ENCODE results near the gene GIPC1. TPM values are rescaled to one million over a fixed set of nuclear protein-coding genes. Genes with fewer than 3 reads are reported as not detected.
"Not testable (repeated sequence)": the region's sequence is repeated elsewhere in the genome, so short reads cannot be mapped to it uniquely, and the experiment has no call there.

Gene GIPC1
- total and polyA plus RNA-seq, 2 donors (not counting 1 experiment from before 2014, with no cell fraction given) = 57.3 to 129 TPM

DNA sequence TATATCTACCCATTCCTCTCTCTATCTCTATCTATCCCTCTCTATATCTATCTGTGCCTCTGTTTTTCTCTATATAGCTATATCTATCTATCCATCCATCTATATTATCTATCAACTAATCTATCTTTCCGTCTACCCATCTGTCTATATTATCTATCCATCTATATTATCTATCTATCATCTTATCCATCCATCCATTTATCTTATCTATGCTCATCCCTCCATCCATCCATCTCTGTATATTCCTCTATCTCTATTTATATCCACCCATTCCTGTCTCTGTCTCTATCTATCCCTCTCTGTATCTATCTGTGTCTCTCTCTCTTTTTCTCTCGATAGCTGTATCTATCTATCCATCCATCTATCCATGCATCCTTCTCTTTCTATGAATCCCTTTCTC is 35.0 kb downstream of the GIPC1 start:
- no peaks in the 10 kb centered on the region for H3K9me3 ChIP-seq (ENCODE audit: control insufficient read depth, insufficient read depth, low read depth, low read length)
- no peaks in the 10 kb centered on the region for H3K79me2 ChIP-seq (ENCODE audit: control insufficient read depth, insufficient read depth, low read length)
- H3K27me3 ChIP-seq (ENCODE audit: control insufficient read depth, insufficient read depth, low read length) = no peaks in the 10 kb centered on the region
- no peaks in the 10 kb centered on the region for H3K4me1 ChIP-seq (ENCODE audit: control insufficient read depth, extremely low read depth, insufficient read depth, low read length)
- H3K4me3 ChIP-seq (replicated peaks in 1 of 4; ENCODE audit: control extremely low read depth in 1 of 4, insufficient read depth in 1 of 4, low read depth in 3 of 4, low read length in 4 of 4) = no peak overlapping the region
- peaks cover 15% of the 10 kb centered on the region for H3K36me3 ChIP-seq (ENCODE audit: control insufficient read depth, insufficient read depth, low read length)
- no peak for TF ChIP-seq EZH2 (IDR thresholded peaks at IDR 0.05; ENCODE audit: low read length, missing control alignments)
- TF ChIP-seq, protein P1, sequence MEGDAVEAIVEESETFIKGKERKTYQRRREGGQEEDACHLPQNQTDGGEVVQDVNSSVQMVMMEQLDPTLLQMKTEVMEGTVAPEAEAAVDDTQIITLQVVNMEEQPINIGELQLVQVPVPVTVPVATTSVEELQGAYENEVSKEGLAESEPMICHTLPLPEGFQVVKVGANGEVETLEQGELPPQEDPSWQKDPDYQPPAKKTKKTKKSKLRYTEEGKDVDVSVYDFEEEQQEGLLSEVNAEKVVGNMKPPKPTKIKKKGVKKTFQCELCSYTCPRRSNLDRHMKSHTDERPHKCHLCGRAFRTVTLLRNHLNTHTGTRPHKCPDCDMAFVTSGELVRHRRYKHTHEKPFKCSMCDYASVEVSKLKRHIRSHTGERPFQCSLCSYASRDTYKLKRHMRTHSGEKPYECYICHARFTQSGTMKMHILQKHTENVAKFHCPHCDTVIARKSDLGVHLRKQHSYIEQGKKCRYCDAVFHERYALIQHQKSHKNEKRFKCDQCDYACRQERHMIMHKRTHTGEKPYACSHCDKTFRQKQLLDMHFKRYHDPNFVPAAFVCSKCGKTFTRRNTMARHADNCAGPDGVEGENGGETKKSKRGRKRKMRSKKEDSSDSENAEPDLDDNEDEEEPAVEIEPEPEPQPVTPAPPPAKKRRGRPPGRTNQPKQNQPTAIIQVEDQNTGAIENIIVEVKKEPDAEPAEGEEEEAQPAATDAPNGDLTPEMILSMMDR (conservative IDR thresholded peaks at IDR 0.05 in 1 of 2, IDR thresholded peaks at IDR 0.05 in 1 of 2; ENCODE audit: low read depth in 1 of 2, low read length in 2 of 2) = no peak
- H2AFZ ChIP-seq (ENCODE audit: low read length) = no peak overlapping the region
- DNase-seq (ENCODE audit: low read depth in 2 of 2) = no peak
- H3K9ac ChIP-seq (ENCODE audit: insufficient read depth, low read length) = no peak overlapping the region
- H3K27ac ChIP-seq (ENCODE audit: insufficient read depth, low read length) = no peak overlapping the region
- no peak overlapping the region for H3K4me2 ChIP-seq (ENCODE audit: extremely low read depth, insufficient read depth, low read length)
- H4K20me1 ChIP-seq (ENCODE audit: control insufficient read depth, extremely low read depth, insufficient read depth, low read length) = no peaks in the 10 kb centered on the region

DNA sequence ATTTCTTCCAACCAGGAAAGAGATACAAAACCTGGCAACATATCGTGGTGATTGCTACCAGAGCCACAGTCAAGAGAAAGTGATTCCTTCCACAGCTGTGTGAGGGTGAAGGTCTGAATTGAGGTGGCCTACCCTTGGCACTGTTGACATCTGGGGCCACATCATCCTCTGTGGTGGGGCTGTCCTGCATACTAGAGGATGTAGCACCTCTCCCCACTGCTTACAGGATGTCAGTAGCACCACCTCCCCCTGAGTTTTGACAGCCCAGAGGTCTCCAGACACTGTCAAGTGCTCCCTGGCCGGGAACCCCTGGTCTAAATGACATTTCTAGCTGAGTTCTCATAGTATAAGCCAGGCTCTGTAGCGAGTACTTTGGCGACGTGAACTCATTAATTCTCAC is 36.2 kb downstream of the GIPC1 start:
- H3K9ac ChIP-seq (ENCODE audit: insufficient read depth, low read length) = no peak overlapping the region
- H3K36me3 ChIP-seq (ENCODE audit: control insufficient read depth, insufficient read depth, low read length) = peaks cover 12% of the 10 kb centered on the region
- DNase-seq (ENCODE audit: low read depth in 2 of 2) = no peak
- H4K20me1 ChIP-seq (ENCODE audit: control insufficient read depth, extremely low read depth, insufficient read depth, low read length) = no peaks in the 10 kb centered on the region
- H3K4me3 ChIP-seq (replicated peaks in 1 of 4; ENCODE audit: control extremely low read depth in 1 of 4, insufficient read depth in 1 of 4, low read depth in 3 of 4, low read length in 4 of 4) = no peak overlapping the region
- H2AFZ ChIP-seq (ENCODE audit: low read length) = no peak overlapping the region
- H3K27ac ChIP-seq (ENCODE audit: insufficient read depth, low read length) = no peak overlapping the region
- no peaks in the 10 kb centered on the region for H3K4me1 ChIP-seq (ENCODE audit: control insufficient read depth, extremely low read depth, insufficient read depth, low read length)
- H3K79me2 ChIP-seq (ENCODE audit: control insufficient read depth, insufficient read depth, low read length) = no peaks in the 10 kb centered on the region
- no peaks in the 10 kb centered on the region for H3K9me3 ChIP-seq (ENCODE audit: control insufficient read depth, insufficient read depth, low read depth, low read length)
- H3K4me2 ChIP-seq (ENCODE audit: extremely low read depth, insufficient read depth, low read length) = no peak overlapping the region
- no peaks in the 10 kb centered on the region for H3K27me3 ChIP-seq (ENCODE audit: control insufficient read depth, insufficient read depth, low read length)
- TF ChIP-seq EZH2 (IDR thresholded peaks at IDR 0.05; ENCODE audit: low read length, missing control alignments) = no peak
- TF ChIP-seq, protein P1 (conservative IDR thresholded peaks at IDR 0.05 in 1 of 2, IDR thresholded peaks at IDR 0.05 in 1 of 2; ENCODE audit: low read depth in 1 of 2, low read length in 2 of 2) = no peak

DNA sequence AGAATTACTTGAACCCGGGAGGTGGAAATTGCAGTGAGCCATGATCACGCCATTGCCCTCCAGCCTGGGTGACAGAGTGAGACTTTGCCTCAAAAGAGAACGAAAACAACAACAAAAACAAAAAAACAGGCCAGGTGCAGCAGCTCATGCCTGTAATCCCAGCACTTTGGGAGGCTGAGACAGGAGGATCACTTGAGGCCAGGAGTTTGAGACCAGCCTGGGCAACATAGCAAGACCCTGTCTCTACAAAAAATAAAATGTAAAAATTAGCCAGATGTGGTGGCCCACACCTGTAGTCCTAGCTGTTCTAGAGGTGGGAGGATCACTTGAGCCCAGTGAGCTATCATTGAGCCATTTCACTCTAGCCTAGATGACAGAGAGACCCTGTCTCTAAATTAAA is 43.6 kb downstream of the GIPC1 start:
- H3K4me2 ChIP-seq (ENCODE audit: extremely low read depth, insufficient read depth, low read length); H3K4me1 ChIP-seq (ENCODE audit: control insufficient read depth, extremely low read depth, insufficient read depth, low read length); H3K79me2 ChIP-seq (ENCODE audit: control insufficient read depth, insufficient read depth, low read length); H3K4me3 ChIP-seq (replicated peaks in 1 of 4; ENCODE audit: control extremely low read depth in 1 of 4, insufficient read depth in 1 of 4, low read depth in 3 of 4, low read length in 4 of 4); H3K27me3 ChIP-seq (ENCODE audit: control insufficient read depth, insufficient read depth, low read length); DNase-seq (ENCODE audit: low read depth in 2 of 2); H4K20me1 ChIP-seq (ENCODE audit: control insufficient read depth, extremely low read depth, insufficient read depth, low read length); H2AFZ ChIP-seq (ENCODE audit: low read length); H3K9me3 ChIP-seq (ENCODE audit: control insufficient read depth, insufficient read depth, low read depth, low read length); H3K9ac ChIP-seq (ENCODE audit: insufficient read depth, low read length); H3K27ac ChIP-seq (ENCODE audit: insufficient read depth, low read length): not testable (repeated sequence)
- H3K36me3 ChIP-seq (ENCODE audit: control insufficient read depth, insufficient read depth, low read length) = peaks cover 15% of the 10 kb centered on the region
